ENCODE results near the gene ABTB2. TPM values are rescaled to one million over a fixed set of nuclear protein-coding genes. Genes with fewer than 3 reads are reported as not detected.

ABTB2 gene
- total and polyA plus RNA-seq, 2 experiments from 2014 or later: 2.6 to 12.1 TPM

DNA sequence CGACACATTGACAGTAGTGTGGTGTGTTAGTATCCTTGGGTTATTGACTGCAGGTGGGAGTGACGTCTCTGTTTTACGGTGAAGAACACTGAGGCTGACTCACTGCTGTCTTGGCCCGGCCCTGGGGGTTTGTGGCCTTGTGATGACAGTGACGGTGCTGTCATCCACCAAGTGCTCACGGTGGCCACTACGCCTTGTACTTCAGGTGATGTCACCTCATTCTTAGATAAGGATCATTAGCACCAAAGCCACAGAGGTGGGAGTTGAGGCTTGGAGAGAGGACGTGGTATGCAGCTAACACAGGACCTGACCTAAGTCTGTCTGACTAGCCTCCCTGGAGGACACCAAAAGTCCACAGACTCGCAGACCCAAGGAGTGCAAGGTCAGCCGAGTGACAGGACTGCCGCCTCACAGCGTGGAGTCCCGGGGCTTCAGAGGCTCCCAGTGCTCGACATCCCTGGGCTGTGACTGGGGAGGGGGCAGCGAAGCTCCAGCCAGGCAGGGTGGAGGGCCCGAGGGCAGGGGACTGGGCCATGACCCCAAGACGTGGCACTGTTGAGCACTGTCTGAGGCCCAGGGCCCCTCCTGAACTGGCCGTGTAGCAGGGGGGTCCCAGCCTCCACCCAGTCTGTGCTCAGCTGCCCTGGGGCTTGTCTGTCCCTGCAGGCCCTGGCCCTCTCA lies 195.9 kb downstream of the ABTB2 start:
- no peak overlapping the region for H2AFZ ChIP-seq
- no peaks in the 10 kb centered on the region for H3K79me2 ChIP-seq (replicated peaks; ENCODE audit: insufficient read depth)
- no peaks in the 10 kb centered on the region; the same call in 1 of the 2 replicates for H4K20me1 ChIP-seq (replicated peaks; ENCODE audit: insufficient read depth)
- H3K9me2 ChIP-seq (ENCODE audit: insufficient read depth): no peaks in the 10 kb centered on the region
- H3K4me2 ChIP-seq: no peak overlapping the region
- no peak overlapping the region for H3K4me3 ChIP-seq
- no peaks in the 10 kb centered on the region for H3F3A ChIP-seq (replicated peaks; ENCODE audit: low read depth)
- DNase-seq (ENCODE audit: low spot score) (no peak), ATAC-seq (no peak)
- no peaks in the 10 kb centered on the region; the same call in 1 of the 2 replicates for H3K36me3 ChIP-seq (ENCODE audit: insufficient read depth)
- H3K27ac Mint-ChIP-seq: no peak overlapping the region
- no peaks in the 10 kb centered on the region for H3K4me1 ChIP-seq (ENCODE audit: insufficient read depth)
- H3K9me3 Mint-ChIP-seq: no peaks in the 10 kb centered on the region; the same call in 2 of the 3 replicates
- H3K36me3 Mint-ChIP-seq (ENCODE audit: low read depth): peaks cover 11% of the 10 kb centered on the region; the same call in 2 of the 3 replicates
- no peak for TF ChIP-seq EZH2phosphoT487 (IDR thresholded peaks at IDR 0.05; ENCODE audit: unreplicated experiment)
- TF ChIP-seq ETS1 (IDR thresholded peaks at IDR 0.05): no peak
- no peak for TF ChIP-seq STAT1 (IDR thresholded peaks at IDR 0.05; ENCODE audit: unreplicated experiment)
- TF ChIP-seq POLR2AphosphoS5 (IDR thresholded peaks at IDR 0.05; ENCODE audit: low read depth): no peak
- TF ChIP-seq NANOG (IDR thresholded peaks at IDR 0.05; ENCODE audit: borderline replicate concordance): no peak
- no peak for TF ChIP-seq CREB1 (CRISPR knock-in tag; IDR thresholded peaks at IDR 0.05; ENCODE audit: low read depth)
- peaks cover 9% of the 10 kb centered on the region for H3K27me3 Mint-ChIP-seq (ENCODE audit: insufficient read depth, low read depth, poor library complexity)
- no peak overlapping the region for H3K4me3 Mint-ChIP-seq
- no peak overlapping the region for H3K27ac ChIP-seq (ENCODE audit: low read depth)
- no peaks in the 10 kb centered on the region for H3K4me1 Mint-ChIP-seq
- H3K27me3 ChIP-seq (ENCODE audit: insufficient read depth): no peaks in the 10 kb centered on the region

- no peak overlapping the region for H3K4me3 Mint-ChIP-seq
- H3K27me3 ChIP-seq (ENCODE audit: insufficient read depth): no peaks in the 10 kb centered on the region
- no peak for ATAC-seq
- H3K36me3 ChIP-seq (ENCODE audit: insufficient read depth): no peaks in the 10 kb centered on the region; the same call in 1 of the 2 replicates
- no peaks in the 10 kb centered on the region for H3K79me2 ChIP-seq (replicated peaks; ENCODE audit: insufficient read depth)
- H3K36me3 Mint-ChIP-seq (ENCODE audit: low read depth): peaks cover 6% of the 10 kb centered on the region; the same call in 2 of the 3 replicates
- peaks cover 9% of the 10 kb centered on the region for H3K27me3 Mint-ChIP-seq (ENCODE audit: insufficient read depth, low read depth, poor library complexity)
- no peak for DNase-seq (ENCODE audit: low spot score)
- H3K27ac ChIP-seq (ENCODE audit: low read depth): no peak overlapping the region
- H2AFZ ChIP-seq: no peak overlapping the region
- H3K9me3 Mint-ChIP-seq: no peaks in the 10 kb centered on the region
- no peak overlapping the region for H3K4me3 ChIP-seq
- no peaks in the 10 kb centered on the region for H3K4me1 Mint-ChIP-seq
- no peaks in the 10 kb centered on the region for H3K9me2 ChIP-seq (ENCODE audit: insufficient read depth)
- no peak overlapping the region for H3K4me2 ChIP-seq
- H4K20me1 ChIP-seq (replicated peaks; ENCODE audit: insufficient read depth): no peaks in the 10 kb centered on the region; the same call in 1 of the 2 replicates
- no peaks in the 10 kb centered on the region for H3K4me1 ChIP-seq (ENCODE audit: insufficient read depth)
- no peak overlapping the region for H3K27ac Mint-ChIP-seq
- H3F3A ChIP-seq (replicated peaks; ENCODE audit: low read depth): no peaks in the 10 kb centered on the region
- TF ChIP-seq ZNF114 (CRISPR knock-in tag; IDR thresholded peaks at IDR 0.05): no peak
- TF ChIP-seq JUNB (IDR thresholded peaks at IDR 0.05; ENCODE audit: unreplicated experiment): no peak
- TF ChIP-seq EZH2 (IDR thresholded peaks at IDR 0.05; ENCODE audit: low read depth, unreplicated experiment): no peak
- no peak for TF ChIP-seq EZH2phosphoT487 (IDR thresholded peaks at IDR 0.05; ENCODE audit: unreplicated experiment)
- no peak for TF ChIP-seq CREB1 (CRISPR knock-in tag; IDR thresholded peaks at IDR 0.05; ENCODE audit: low read depth)
- TF ChIP-seq ETS1 (IDR thresholded peaks at IDR 0.05): no peak
- TF ChIP-seq NANOG (IDR thresholded peaks at IDR 0.05; ENCODE audit: borderline replicate concordance): no peak
- TF ChIP-seq, protein P1, sequence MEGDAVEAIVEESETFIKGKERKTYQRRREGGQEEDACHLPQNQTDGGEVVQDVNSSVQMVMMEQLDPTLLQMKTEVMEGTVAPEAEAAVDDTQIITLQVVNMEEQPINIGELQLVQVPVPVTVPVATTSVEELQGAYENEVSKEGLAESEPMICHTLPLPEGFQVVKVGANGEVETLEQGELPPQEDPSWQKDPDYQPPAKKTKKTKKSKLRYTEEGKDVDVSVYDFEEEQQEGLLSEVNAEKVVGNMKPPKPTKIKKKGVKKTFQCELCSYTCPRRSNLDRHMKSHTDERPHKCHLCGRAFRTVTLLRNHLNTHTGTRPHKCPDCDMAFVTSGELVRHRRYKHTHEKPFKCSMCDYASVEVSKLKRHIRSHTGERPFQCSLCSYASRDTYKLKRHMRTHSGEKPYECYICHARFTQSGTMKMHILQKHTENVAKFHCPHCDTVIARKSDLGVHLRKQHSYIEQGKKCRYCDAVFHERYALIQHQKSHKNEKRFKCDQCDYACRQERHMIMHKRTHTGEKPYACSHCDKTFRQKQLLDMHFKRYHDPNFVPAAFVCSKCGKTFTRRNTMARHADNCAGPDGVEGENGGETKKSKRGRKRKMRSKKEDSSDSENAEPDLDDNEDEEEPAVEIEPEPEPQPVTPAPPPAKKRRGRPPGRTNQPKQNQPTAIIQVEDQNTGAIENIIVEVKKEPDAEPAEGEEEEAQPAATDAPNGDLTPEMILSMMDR (conservative IDR thresholded peaks at IDR 0.05; ENCODE audit: low read depth in 2 of 2): no peak
- TF ChIP-seq POLR2AphosphoS5 (IDR thresholded peaks at IDR 0.05; ENCODE audit: low read depth): no peak
- no peak for TF ChIP-seq STAT1 (IDR thresholded peaks at IDR 0.05; ENCODE audit: unreplicated experiment)
- TF ChIP-seq REST (IDR thresholded peaks at IDR 0.05; ENCODE audit: unreplicated experiment): no peak
These were observed 196.4 kb downstream of the ABTB2 start for GRCh38 chr11:34161361-34161760.

Data from GM23338 (cell line).